ENCODE results near the gene CCDC185. TPM values are rescaled to one million over a fixed set of nuclear protein-coding genes. Genes with fewer than 3 reads are reported as not detected.

Gene CCDC185
- total RNA-seq, 1 donor: not detected

DNA sequence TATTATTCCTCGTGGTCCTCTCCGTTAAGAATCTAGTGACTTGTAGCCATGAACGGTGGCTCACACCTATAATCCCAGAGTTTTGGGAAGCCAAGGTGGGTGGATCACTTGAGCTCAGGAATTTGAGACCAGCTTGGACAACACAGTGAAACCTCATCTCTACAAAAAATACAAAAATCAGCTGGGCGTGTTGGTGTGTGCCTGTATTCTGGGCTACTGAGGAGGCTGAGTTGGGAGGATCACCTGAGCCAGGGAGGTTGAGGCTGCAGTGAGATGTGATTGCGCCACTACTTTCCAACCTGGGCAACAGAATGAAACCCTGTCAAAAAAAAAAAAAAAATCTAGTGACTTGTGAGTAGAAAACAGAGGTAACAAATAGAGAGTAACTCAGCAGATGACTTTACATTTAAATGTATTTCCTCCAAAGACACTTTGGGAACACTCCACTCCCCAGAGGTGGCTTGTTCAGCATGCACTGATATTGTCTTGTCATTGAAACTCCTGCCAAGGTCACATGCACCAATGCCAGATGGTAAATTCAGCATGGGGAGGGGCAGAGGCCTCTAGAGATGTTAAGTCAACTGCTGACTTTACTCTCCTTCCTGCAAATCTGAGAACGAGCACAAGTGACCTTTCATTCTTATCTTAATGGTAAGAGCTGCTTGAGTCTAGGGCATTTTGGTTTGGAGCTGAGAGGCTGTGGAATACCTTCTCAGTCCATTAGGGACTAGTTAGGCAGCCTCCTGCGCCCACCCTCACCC lies 24.9 kb downstream of the CCDC185 start:
- TF ChIP-seq, protein P1, sequence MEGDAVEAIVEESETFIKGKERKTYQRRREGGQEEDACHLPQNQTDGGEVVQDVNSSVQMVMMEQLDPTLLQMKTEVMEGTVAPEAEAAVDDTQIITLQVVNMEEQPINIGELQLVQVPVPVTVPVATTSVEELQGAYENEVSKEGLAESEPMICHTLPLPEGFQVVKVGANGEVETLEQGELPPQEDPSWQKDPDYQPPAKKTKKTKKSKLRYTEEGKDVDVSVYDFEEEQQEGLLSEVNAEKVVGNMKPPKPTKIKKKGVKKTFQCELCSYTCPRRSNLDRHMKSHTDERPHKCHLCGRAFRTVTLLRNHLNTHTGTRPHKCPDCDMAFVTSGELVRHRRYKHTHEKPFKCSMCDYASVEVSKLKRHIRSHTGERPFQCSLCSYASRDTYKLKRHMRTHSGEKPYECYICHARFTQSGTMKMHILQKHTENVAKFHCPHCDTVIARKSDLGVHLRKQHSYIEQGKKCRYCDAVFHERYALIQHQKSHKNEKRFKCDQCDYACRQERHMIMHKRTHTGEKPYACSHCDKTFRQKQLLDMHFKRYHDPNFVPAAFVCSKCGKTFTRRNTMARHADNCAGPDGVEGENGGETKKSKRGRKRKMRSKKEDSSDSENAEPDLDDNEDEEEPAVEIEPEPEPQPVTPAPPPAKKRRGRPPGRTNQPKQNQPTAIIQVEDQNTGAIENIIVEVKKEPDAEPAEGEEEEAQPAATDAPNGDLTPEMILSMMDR (IDR thresholded peaks at IDR 0.05; ENCODE audit: insufficient read depth, low read length): no peak
- no peak for DNase-seq (ENCODE audit: low read depth)
- no peak overlapping the region for H3K4me3 ChIP-seq (ENCODE audit: low read depth, low read length)

GRCh38 chr1:223419115-223419514 lies 25.9 kb downstream of the CCDC185 start:
- TF ChIP-seq, protein P1 (IDR thresholded peaks at IDR 0.05; ENCODE audit: insufficient read depth, low read length): no peak
- no peak overlapping the region for H3K4me3 ChIP-seq (ENCODE audit: low read depth, low read length)
- DNase-seq (ENCODE audit: low read depth): no peak

- TF ChIP-seq, protein P1 (IDR thresholded peaks at IDR 0.05; ENCODE audit: insufficient read depth, low read length): no peak
- DNase-seq (ENCODE audit: low read depth): no peak
- H3K4me3 ChIP-seq (ENCODE audit: low read depth, low read length): no peak overlapping the region
Measured at GRCh38 chr1:223419561-223419960, 26.3 kb downstream of the CCDC185 start.

DNA sequence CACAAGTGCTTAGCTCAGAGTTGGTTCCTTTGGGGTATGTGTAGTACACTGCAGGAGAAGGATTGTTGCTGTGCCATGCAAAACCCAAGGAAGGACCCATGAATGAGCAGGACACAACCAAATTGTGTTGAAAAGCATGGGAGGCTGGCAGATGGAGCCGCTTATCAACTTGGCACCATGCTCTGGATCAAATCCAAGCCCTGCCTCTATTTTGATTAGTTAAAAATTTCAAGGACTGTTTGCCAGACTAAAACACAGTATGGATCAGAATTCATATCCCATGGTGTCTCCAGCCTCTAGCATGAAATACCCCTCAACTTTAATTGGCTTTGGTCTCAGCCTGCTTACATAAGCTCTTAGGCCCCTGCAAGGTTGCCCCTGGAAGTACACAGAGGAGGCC lies 27.8 kb downstream of the CCDC185 start:
- no peak for DNase-seq (ENCODE audit: low read depth)
- no peak overlapping the region for H3K4me3 ChIP-seq (ENCODE audit: low read depth, low read length)
- TF ChIP-seq, protein P1 (IDR thresholded peaks at IDR 0.05; ENCODE audit: insufficient read depth, low read length): no peak

DNA sequence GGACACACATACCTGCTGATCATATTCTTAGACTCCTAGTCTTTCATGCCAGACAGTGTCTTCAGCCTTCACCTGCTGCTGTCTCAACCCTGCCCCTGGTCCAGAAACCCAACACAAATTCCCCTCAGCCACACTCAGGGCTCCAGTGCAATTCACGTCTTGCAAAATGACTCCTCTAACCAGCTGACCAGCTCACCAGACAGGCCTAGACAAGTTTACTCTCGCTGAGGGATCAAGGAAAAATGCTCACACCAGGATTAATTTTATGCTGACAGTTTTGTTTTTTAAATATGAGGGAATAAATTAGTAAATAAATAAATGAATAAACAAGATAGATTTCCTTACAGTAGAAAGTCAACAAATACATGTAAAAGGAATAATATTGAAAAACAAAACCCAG lies 28.5 kb downstream of the CCDC185 start:
- H3K4me3 ChIP-seq (ENCODE audit: low read depth, low read length): no peak overlapping the region
- TF ChIP-seq, protein P1 (IDR thresholded peaks at IDR 0.05; ENCODE audit: insufficient read depth, low read length): no peak
- DNase-seq (ENCODE audit: low read depth): no peak

- TF ChIP-seq, protein P1 (IDR thresholded peaks at IDR 0.05; ENCODE audit: insufficient read depth, low read length): no peak
- no peak for DNase-seq (ENCODE audit: low read depth)
- no peak overlapping the region for H3K4me3 ChIP-seq (ENCODE audit: low read depth, low read length)
Measured at GRCh38 chr1:223422911-223423310, 29.7 kb downstream of the CCDC185 start.

Data from fibroblast of the aortic adventitia (primary cell).